Measurements from ENCODE around the gene RNF144A.

DNA sequence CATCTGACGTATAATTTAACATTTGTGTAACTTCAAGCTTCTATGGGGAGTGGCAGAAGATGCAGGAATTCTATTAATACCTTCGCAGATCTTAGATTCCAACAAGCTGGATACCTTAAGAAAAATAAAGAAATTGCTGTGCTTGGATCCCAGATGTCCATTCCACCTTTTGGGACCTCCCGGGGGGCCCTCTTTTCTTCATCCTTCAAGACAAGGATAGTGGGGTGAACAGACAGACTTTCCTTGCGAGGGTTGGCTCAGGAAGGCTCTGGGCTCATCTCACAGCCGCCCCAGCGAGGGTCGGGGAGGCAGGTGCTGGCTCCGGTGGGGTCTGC is 509 bp upstream of the RNF144A start:
- TF ChIP-seq MAX (IDR thresholded peaks at IDR 0.05; ENCODE audit: insufficient read depth, insufficient read length) (no peak), CTCF (IDR thresholded peaks at IDR 0.05; ENCODE audit: extremely low read depth in 1 of 2, insufficient read depth in 1 of 2, low read depth in 1 of 2, low read length in 2 of 2) (no peak)

All from endothelial cell of umbilical vein (primary cell).